ENCODE measurements around the gene PMM2. TPM values are rescaled to one million over a fixed set of nuclear protein-coding genes. Genes with fewer than 3 reads are reported as not detected.
"Not testable (repeated sequence)": the region's sequence is repeated elsewhere in the genome, so short reads cannot be mapped to it uniquely, and the experiment has no call there.

PMM2 gene
- total RNA-seq, 1 donor from 2014 or later: 6.9 TPM

- no peak for DNase-seq
Observed at GRCh38 chr16:8819411-8820034, 21.9 kb downstream of the PMM2 start.

DNA sequence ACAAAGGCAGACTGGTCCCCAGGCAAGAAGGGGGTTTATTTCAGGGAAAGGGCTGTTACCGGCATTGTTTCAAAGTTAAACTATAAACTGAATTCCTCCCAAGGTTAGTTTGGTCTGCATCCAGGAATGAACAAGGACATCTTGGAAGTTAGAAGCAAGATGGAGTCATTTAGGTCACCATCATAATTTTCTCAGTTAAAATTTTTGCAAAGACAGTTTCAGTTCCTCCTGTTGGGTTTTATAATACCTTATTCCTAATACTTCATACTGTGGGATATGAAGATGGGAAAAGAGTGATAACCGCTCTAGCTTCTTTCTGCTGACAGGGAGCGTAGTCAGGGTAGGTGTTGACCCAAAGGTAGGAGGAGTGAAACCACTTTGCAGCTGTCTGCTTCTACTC is 24.8 kb downstream of the PMM2 start:
- no peak for DNase-seq

DNA sequence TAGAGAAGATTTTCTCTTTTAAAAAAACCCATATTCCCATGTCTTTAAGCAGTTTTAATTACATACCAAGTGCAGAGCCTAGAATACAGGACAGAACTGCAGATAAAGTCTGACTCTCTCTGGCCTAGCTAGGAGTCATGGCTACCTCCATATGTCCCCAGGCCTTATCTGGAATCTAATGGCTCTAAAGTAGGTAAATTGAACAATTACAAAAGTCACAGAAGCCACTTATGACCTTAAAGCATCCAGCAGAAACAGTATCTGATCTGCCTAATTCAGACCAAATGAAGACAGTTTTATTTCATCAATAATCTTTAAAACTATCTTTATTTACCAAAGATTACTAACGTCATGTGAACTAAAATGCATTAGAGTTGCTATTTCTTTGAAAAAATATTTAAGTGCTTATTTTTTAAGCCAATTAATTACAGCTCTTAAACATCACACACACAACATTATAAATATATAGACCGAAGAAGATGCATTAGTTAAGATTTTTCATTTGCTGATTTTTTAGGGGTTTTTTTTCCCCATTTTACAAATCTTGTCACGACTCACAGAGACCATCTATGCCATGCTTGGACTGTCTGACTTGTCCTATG is 28.7 kb downstream of the PMM2 start:
- DNase-seq: no peak

- DNase-seq: no peak
Observed at GRCh38 chr16:8828541-8829165, 31.0 kb downstream of the PMM2 start.

DNA sequence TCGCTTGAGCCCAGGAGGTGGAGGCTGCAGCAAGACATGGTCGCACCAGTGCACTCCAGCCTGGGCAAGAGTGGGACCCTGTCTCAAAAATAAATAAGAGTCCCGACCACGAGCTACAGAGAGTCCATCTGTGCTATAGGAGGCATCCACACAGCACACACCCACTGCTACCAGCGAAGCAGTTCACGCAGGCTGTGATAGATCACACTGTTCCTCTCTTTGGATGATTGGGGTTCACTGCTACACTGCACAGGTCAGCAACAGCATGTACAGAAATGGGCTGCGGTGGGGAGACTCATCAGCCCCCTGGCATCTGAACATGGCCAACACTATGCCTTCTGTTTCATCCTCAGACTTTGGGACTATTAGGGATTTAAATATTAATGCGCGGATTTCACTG is 33.8 kb downstream of the PMM2 start:
- DNase-seq: no peak

DNA sequence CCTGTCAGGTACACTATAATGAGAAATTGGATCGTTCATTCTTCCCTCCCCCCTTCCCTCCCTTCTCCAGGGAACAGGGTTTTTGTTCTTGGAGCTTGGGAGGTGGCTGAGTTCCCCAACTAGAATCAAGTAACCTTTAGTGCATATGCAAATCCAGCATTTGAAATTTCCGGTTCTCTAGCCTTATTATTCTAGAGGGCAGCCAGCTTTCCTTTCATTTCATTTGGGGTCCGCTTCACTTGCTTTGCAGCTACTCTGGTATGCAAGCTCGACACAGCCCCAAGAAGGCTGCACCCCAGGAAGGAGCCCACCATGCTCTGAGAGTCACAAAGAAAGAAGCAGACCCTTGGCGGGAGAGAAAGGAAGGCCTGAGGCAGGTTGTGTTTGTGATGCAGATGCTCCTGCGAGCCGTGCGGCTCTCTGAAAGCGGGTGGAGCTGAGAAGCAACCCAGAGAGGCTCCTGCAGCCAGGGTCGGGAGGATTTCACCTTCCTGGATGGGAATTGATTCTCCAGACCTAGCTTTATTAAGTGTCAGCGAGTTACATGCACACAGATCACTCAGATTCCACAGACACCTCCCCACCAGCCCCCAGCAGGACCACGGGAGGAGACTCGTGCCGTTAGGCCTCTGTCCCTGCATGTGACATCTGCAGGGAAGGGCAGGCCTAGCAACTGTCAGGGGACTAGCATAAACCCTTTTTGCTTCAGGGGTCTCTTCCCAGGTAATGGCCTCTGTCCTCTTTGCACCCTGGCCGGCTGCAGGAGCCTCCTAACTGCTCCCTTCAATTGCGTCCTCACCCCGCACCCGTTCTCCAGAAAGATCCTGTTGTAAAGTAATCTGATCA is 34.5 kb downstream of the PMM2 start:
- no peak for DNase-seq

- no peak for DNase-seq
Observed at GRCh38 chr16:8832717-8833105, 35.1 kb downstream of the PMM2 start.

DNA sequence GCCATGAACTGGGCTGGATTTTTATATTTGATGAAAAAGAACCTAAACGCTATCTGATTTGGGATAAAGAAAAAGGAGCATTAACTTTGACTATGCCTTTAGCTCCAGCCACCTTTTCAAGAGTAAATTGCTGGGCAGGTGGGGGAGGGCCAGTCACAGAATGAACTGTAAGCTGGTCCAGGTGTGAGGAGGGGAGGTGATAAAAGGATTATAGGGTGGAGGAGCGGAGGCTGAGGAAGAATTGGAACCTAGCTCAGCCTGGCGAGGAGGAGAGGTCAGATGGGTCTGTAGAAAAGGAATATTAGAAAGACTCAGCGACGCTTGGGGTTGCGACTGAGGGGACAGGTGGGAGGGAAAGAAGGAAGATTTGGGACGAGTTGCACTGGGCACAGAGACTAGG is 39.2 kb downstream of the PMM2 start:
- DNase-seq: not testable (repeated sequence)

- not testable (repeated sequence) for DNase-seq
Observed at GRCh38 chr16:8837594-8837993, 40.0 kb downstream of the PMM2 start.

DNA sequence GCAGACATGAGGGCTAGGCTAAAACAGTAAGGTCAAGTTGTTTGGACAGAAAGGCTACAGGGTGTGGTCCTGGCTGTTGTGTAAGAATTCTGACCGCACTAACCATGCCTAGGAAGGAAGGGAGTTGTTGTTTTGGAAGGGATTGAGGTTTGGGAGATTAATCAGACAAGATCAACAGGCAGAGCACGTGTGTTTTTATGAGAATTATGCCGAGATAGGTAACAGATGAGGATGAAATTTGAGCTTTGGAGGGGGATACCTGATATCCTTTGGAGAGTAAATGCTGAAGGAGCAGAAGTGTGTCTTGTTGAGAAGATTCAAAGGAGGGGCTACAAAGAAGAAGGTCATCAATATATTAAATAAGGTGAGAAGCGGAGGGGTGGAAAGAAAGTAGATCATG is 44.4 kb downstream of the PMM2 start:
- DNase-seq: not testable (repeated sequence)

GRCh38 chr16:8843296-8843695 is 45.7 kb downstream of the PMM2 start:
- DNase-seq: not testable (repeated sequence)

DNA sequence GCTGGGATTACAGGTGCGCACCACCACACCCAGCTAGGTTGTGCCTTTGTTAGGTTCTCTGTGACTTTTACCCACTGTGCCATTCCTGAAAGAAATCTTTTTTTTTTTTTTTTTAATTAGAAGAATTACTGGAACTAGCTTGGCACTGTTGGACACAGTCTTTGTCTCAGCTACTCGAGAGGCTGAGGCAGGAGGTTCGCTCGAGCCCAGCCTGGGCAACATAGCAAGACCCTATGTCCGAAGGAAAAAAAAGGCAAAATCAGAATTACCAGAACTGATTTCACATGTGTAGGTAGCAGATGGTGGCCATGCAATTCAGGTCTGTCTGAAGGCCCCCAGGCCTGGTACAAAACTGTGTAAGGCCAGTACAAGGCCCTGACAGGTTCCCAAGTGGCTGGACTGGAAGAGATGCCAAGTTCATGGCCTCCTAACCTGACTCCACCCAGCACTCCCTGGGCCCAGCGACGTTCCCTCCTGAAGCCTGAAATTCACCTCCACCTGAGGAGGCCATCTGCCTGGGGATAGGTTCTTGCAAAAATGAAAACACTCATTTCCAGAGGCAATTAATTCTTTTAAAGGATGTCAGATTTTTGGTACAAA is 48.2 kb downstream of the PMM2 start:
- DNase-seq: no peak

- DNase-seq: no peak
Observed at GRCh38 chr16:8846401-8846932, 48.8 kb downstream of the PMM2 start.

DNA sequence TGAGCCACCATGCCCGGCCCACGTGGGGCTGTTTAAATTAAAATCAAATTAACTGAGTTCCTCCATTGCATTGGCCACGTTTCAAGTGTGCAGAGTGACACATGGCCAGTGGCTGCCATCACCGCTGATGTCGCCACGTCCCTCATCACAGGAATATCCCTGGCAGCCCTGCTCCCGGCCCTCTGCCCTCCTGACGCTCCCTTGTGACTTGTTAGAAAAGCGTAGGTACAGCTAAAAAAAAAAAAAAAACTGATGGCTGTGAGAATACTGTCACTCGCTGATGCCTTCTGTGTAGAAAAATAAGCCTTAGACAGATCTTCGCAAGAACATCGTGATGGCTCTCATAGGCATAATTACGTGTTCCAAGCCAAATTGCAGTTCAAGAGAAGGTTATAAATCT is 49.5 kb downstream of the PMM2 start:
- no peak for DNase-seq

DNA sequence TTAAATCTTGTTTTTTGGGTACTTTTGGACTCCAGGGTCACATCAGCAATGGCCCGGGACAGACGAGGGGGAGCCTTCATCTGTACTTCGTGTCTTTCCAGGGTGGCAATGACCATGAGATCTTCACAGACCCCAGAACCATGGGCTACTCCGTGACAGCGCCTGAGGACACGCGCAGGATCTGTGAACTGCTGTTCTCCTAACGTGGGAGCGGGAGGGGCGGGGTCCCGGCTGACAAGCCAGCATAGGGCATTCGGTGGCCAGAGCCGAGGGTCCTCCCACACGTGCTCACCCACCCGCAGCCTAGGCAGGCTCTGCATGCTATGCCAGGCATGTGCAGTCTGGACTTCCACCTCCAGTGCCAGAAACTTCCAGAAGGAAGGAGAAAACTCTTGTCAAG is 50.0 kb downstream of the PMM2 start:
- DNase-seq: no peak

DNA sequence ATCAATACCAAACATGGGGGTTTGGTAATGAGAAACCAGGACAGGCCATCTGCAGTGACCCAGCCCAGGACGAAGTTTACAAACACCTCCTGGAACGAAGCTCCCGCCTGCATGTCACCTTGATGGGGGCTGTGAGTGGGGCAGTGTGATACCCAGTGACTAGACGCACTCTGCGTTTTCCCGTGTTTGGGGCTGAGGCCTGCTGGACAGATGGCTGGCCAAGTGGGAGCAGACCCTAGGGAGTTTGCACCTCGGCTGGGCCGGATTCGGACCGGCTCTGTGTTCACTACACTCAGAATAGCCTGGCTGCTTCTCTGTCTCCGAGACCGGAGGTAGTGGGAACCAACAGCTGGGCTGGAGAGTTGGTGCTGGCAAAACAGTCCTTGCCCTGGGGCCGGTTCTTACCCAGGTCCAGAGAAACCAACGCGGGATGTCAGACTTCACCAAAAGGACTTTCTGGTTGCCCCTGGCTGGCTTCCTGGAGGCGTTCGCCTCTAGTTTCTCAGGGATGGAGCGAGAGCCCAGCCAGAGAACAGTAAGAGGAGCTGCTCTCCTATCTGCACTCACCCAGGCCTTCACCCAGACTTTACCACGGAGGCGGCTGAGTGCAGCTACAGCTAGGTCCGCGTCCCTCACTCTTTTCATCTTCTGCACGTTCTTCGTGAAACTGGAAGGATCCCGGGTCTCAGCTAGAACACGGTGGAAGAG is 50.7 kb downstream of the PMM2 start:
- no peak for DNase-seq

- no peak for DNase-seq
Observed at GRCh38 chr16:8848939-8849391, 51.3 kb downstream of the PMM2 start.

DNA sequence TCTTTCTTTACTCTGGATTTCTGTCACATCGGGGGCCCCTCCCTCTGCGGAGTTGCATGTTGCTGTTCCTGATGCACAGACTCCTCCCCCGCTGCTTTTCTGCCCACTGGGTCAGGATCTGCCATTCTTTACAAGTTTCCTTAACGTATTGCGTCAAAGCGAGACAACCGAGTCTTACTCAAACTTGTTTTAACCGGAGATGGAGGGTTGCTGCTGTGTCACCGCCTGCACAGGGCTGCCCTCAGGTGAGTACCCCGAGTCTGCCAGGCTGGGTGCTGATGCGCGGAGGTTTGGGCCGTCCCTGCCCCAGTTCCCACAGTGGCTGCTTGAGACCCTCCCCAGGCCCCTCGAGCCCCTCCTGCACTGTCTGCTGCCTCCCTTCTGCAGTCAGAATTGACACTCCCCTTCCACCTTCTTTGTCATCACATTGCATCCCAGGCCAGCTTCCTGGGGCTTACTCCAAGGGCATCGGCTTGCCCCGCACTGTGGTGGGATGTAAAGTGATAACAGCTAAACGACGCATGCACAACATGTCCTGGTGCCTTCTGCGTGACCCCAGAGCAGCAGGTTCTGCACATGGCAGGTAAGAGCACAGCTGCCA is 51.9 kb downstream of the PMM2 start:
- DNase-seq: no peak

- DNase-seq: no peak
Observed at GRCh38 chr16:8850279-8850885, 52.7 kb downstream of the PMM2 start.

DNA sequence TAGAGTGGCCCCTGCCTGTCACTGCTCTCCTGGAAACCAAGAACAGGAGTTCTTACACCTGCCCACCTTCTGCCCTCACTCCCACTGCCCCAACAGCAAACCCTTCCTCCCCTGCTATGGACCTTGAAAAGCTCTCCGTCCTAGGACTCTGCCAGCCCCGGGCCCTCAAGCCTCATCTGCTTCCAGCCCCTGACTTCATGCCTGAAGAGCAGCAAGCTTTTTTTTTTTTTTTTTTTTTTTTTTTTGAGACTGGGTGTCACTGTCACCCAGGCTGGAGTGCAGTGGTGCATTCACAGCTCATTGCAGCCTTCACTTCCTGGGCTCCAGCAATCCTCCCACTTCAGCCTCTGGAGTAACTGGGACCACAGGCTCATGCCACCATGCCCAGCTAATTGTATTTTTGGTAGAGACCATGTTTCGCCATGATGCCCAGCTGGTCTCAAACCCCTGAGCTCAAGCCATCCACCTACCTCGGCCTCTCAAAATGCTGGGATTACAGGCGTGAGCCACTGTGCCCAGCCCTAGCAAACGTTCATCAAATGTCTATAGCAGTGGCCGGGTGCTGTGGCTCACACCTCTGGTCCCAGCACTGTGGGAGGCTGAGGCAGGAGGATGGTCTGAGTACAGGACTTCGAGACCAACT is 54.2 kb downstream of the PMM2 start:
- no peak for DNase-seq

All from occipital lobe (tissue), 2 donors.